GM21529 (cell line): ENCODE measurements around the gene DCC.

ENCODE experiments used
- ATAC-seq: cut with Tn5 transposase; IDR thresholded peaks from one replicate; pipeline ENCODE4 v1.9.1; 2021; ENCODE audit not compliant: unreplicated experiment

The DCC gene, protein sequence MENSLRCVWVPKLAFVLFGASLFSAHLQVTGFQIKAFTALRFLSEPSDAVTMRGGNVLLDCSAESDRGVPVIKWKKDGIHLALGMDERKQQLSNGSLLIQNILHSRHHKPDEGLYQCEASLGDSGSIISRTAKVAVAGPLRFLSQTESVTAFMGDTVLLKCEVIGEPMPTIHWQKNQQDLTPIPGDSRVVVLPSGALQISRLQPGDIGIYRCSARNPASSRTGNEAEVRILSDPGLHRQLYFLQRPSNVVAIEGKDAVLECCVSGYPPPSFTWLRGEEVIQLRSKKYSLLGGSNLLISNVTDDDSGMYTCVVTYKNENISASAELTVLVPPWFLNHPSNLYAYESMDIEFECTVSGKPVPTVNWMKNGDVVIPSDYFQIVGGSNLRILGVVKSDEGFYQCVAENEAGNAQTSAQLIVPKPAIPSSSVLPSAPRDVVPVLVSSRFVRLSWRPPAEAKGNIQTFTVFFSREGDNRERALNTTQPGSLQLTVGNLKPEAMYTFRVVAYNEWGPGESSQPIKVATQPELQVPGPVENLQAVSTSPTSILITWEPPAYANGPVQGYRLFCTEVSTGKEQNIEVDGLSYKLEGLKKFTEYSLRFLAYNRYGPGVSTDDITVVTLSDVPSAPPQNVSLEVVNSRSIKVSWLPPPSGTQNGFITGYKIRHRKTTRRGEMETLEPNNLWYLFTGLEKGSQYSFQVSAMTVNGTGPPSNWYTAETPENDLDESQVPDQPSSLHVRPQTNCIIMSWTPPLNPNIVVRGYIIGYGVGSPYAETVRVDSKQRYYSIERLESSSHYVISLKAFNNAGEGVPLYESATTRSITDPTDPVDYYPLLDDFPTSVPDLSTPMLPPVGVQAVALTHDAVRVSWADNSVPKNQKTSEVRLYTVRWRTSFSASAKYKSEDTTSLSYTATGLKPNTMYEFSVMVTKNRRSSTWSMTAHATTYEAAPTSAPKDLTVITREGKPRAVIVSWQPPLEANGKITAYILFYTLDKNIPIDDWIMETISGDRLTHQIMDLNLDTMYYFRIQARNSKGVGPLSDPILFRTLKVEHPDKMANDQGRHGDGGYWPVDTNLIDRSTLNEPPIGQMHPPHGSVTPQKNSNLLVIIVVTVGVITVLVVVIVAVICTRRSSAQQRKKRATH (N-terminal part only)

DNA sequence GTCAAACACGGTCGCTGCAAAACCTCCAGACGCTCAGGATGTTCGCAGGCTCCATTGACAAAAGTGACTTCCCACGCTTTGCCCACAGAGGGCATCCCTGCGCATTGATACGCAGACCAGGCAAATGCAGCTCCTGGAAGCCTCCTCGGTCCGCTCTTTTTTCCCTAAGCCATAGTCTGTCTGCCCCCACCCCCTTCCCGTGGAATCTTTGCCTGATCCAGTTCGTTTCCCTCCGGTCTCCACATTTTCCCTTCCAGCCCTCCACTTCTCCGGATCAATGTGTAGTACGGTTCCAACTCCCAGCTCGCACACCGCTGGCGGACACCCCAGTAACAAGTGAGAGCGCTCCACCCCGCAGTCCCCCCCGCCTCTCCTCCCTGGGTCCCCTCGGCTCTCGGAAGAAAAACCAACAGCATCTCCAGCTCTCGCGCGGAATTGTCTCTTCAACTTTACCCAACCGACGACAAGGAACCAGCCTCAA is at the start of gene DCC:
Gene DCC (plus strand): TSS at position 307 of the 481 bp plus-strand sequence. CDS start 591 bp downstream, outside the sequence.
- ATAC-seq = no peak

DNA sequence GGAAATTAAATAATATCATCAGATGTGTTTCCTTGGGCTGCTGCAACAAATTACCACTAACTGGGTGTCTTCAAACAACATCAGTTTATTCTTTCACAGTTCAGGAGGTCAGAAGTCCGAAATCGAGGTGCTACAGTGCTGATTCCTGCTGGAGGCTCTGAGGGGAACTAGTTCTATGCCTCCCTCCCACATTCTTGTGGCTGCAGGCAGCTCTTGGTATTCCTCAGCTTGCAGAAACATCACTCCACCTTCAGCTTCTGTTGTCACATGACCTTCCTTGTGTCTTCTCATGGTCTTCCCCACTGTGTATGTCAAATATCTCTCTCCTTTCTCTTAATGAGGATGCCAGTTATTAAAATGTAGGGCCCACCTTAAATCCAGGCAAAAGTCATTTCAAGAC is 29.3 kb upstream of the DCC start:
- ATAC-seq = no peak

DNA sequence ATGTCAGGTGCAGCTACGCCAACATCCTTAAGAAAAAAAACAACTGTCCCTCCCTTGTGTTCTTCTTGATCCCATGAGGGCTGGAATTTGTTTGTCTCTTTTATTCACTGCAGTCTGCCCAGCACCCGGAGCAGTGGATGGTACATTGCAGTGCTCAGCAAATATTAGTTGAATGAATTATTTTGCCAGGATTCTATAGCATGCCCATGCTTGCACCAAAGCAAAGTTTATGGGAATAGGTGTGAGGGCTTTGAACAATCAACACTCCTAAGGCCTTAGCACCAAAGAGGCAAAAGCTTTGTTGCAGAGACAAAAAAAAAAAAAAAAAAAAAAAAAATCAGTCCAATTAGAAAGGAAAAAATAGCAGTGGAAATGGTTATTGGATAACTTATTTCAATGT is 28.7 kb upstream of the DCC start:
- no peak for ATAC-seq

DNA sequence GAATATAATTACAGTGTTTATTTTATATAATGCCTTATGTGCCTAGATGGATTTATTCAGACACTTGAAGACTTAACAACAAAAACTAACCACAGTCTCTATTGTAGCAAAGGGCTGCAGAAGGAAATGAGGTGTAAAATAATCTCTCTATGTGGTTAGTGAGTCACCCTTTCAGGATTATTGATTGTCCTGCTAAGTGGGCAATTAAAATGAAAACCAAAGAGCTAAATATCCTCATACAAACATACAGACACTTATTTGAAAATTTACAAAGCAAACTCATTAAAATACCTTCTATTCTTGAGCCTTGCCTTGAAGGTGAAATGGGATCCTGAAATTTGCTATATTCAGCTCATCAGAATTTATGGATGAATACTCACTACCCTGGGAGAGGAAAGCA is 27.7 kb upstream of the DCC start:
- no peak for ATAC-seq

DNA sequence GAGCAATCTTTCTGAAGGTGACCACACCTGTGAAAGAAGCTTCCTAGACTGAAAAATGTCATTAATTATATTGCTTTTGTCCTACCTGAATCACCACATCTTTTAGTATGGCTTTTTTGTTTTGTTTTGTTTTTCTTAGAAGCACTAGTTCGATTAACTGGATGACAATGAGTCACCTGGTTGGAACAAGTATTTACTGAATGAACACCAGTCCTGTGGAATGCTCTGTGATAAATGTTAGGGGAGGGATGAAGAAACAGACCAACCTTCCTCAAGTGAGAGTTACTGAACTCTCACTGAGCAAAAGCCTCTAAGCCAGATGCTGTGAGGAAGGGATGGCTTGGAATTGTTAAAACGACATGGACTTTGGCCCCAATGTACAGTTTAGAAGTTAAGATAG is 26.8 kb upstream of the DCC start:
- ATAC-seq = no peak

DNA sequence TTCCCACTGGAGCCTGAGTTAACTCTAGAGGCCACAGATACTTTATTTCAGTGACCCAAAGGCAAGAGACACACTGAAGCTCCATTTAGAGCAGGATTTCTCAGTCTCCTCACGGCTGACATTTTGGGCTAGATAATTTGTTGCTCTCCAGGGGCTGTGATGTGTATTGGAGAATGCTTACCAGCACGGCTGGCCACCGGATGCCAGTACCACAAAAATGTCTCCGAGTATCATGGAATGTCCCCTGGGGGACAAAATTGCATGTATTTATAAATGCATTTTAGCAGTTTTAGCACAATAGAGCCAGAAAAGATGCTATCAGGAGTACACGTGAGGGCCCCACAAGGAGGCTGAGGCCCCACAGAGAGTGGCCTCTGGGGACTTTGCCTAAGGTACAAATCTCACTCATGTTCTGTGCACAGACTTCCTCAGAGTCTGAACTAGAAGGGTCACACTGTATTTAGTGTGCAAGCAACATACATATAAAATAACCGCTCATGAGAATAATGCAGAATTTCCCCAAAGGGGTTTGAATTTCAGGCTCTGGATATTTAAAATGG is 20.5 kb upstream of the DCC start:
- ATAC-seq = no peak

DNA sequence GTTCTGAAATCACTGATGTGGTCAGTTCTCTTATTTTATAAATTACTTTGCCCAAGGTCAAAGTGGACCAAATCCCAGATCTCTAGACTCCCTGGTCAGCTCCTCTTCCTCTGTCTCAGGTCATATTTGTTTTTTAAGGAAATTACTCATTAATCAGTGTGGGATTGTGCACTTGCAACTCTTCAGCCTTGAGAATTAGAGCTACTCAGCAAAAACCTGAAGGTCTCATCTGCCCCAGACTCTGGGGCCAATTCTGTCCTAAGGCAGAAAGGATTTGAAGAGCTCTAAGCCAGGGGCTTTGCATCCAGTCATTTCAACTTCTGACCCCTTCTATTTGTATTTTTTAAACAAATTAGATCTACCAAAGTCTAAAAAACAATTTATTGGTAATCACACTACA is 17.7 kb upstream of the DCC start:
- ATAC-seq = no peak

DNA sequence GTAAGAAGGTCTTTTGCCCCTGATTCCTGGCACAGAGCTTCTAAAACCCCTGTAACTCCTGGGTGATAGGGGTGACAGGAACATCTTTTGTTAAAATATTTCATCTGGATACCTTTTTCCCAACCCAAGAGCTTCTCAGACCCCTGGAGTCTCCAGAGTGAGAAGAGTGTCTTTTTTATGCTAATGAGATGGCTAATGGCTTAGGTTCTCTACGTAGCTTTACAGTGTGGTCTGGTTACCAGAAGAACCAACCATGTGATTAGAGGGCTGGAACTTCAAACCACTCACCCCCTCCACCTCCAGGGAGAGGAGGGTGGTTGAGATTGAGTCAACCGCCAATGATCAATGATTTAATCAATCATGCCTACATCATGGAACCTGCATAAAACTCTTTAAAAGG is 16.2 kb upstream of the DCC start:
- ATAC-seq = no peak

DNA sequence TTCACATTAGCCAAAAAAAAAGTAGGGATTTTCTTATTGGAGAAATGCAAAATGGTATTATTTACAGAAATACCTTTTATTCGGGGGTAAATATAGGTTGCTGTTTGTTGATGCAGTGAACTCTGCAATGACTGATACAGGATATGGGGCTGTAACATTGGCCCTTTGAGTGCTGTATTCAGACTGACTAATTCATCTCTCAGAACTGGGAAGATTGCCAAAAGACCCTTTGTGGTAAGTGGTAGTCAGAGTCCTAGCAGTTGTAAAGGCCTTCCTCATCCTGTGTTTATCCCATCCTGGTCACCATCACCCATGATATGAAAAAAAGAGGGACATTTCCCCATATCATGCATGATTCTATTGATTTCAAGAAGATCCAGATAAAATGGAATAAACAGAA is 14.0 kb upstream of the DCC start:
- ATAC-seq = no peak

DNA sequence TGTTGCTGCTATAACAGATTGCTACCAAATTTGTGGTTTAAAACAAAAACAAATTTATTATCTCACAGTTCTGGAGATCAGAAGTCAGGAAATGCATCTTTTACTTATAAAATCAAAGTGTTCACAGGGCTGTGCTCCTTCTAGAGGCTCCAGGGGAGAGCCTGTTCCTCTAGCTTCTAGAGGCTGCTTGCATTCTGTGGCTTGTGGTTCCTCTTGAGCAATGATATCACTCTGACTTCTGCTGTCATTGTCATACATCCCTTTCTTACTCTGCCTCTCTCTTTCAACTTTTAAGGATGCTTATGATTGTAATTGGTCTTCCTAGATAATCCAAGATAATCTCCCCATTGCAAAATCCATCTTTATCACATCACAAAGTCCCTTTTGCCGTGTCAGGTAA is 6.1 kb upstream of the DCC start:
- no peak for ATAC-seq

DNA sequence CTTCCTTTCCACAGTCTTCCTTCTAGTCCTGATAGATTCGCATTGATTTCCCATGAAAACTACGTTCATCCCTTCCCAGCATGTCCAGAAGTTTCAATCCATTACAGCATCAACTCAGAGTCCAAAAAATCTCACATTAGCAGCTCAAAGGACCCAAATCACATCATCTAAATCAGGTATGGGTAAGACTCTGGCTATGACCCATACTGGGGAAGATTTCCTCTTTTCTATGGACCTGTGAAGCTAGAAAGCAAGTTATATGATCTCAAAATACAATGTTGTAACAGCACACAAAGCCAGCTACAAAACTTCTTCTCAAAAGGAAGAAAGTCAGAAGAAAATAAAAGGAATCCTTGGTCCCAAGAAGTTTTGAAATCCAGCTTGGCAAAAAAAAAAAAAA is 5.7 kb upstream of the DCC start:
- no peak for ATAC-seq

DNA sequence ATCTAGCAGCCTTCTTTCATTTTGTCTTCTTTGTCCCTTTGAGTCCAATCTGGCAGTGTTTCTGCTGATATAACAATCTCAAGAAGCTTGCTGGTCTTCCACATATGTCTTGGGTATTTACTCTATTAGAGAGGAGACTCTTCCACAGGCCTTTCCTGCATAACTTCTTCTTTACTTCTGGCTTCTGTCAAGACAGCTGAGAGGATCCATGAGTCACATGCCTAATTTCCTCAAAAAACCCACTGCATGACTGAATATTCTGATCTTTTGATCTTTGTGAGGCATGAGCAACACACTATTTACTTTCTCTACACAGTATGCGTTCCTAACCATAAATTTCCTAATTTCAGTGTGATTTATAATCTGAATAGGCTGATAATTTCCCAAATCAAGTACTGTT is 5.1 kb upstream of the DCC start:
- ATAC-seq = no peak

DNA sequence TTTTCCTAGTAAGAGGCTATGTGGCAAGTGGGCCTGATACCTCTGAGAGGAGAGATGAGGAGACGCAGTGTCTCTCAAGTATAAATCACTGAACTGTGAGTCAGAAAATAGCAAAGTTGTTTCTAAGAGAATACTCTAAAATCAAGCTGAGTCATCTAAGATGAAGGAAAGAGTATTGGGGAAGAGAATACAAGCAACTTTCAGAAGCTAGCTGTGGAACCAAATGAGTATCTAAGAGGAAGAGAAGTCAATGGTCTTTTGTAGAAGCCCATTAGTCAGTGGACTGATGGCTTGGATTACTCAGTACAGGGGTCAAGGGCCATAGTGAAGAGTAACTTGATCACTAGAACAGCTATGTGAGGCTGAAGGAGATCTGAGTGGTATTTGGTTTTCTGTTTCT is 2.7 kb upstream of the DCC start:
- ATAC-seq = no peak

DNA sequence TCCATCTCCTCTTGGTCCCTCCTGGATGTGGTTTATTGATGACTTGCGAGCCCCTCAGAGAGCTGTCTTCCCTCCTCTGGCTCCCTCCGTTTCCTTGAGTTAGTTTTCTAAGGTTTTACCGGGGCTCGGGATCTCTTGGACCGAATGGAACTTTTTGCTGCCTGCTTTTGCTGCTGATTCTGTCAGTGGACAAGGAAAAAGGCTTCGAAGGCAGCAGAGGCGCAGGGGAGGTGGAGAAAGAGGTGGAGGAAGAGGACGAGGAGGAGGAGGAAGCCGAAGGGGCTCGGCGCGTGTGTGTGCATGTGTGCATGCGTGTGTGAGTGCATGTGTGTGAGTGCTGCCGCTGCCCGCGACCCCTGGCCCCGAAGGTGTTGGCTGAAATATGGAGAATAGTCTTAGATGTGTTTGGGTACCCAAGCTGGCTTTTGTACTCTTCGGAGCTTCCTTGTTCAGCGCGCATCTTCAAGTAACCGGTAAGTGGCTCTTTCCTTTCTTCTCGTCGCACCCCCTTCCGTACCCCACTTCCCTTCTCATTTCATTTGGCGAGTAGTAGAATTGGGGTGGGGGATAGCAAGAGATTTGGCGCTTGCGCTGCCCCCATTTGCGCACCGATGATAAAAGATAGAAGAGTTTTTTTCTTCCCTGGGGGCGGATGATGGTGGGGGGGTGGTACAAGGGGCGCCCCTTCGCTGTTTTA is 557 bp downstream of the DCC start:
- ATAC-seq = no peak

DNA sequence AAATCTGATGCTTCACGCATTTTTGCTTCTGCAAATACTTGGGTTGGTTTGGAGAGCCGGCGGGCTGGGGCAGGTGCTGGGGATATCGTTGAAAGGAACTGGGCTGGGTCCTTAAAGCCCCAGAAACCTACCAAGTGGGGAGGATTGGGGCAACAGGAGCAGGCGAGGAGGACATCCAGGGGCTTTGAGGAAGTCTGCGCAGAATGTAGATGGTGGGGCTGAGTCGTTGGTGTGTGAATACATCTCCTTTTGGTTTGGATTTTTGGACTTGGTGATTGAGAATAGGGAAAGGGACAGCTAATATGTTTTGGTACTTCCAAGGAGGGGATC is 1.1 kb downstream of the DCC start:
- ATAC-seq = no peak

DNA sequence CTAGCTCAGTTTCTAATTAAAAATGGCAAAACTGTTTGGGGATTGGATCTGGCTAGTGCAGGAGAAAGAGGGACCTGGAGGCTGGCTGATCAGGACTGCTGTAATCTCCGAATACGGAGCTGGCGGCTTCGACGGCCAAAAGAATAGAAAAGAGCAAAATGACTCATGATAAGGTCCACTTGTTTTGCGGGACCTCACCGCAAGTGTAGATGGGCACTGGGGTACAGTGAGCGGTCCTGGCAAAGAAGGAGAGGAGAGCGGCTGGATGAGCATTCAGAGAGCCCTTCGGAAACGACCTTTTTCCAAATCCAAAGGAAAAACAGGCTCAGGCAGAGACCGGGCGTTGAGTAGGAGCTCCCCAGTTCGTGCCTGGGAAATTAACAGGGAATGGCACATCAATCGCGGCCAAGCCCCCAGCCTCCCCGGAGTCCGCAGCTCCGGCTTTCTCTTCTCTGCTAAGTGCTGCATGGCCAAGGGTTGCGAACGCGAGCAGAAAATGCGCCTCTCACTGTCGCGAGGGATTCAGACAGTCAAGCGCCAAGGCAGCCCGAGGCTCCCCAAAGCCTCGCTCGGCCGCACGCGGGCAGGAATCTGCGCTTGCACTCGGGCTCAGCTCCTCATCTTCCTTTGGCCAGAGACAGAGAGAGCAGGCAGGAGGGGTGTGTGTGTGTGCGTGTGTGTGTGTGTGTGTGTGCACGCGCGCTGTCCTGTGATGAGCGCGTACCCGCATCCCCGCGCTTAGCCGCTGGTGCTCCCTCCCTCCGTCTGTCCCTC is 1.8 kb downstream of the DCC start:
- ATAC-seq = no peak

DNA sequence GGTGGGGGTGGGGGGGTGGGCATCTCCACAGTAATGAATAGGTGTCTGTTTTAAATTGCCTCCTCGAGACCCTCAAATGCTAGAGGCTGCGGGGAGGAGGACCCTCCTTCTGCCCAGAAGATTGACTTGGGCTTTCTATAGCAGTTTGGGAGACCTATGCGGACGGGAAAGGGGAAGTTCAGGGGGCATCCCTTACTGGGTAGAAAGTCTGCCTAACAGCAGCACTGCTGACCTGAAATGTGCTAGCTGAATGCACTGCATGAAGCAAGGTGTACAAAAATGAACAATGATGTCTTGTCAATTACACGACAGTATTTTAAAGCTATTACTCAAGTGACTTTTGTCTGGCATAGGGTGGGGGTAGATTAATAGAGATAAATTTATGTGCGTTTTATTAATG is 2.5 kb downstream of the DCC start:
- no peak for ATAC-seq

DNA sequence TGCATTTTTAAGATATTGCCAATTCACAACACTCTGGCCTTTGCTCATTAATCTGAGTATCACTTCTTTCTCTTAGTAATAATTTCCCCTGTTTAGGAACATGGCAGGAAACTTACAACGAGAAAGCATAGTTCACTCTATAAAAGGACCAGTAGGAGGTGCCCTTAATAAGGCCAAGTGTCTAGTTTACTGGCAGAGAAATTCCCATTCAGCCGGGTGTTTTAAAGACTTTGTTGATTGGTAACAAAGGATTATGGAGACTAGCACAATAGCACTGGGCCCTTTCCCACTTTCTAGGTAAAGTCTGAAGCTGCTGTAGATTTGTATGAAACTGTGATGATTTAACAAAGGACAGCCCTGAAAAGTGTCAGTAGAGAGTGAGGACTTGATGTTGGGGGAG is 3.1 kb downstream of the DCC start:
- ATAC-seq = no peak

DNA sequence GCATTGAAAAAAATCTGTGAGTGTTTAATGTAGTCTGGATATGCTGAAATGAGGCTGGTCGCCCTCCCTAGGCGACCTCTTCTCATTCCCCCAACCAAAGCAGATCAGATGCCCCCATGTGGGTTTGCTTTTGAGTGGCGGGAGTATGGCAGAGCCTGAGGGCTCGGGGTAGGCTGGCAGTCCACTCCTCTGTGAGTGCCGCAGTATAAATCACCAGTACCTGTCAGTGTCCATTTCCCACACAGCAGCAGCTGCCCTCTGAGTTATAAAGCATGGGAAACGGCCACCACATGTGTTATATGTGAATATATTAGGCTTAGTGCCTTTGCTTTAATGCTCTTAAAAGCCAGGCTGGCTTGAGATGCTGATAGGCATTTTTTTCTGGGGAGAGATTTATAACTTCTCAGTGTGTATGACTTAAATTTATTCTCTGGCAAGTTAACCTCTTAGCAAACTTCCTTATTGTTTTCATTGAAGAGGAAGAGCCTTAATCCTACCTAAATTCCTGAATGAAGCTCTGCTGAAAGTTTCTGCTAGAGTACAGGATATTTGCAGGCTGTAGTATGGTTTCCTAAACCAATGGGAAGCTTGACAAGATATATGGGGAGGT is 3.8 kb downstream of the DCC start:
- ATAC-seq = no peak

DNA sequence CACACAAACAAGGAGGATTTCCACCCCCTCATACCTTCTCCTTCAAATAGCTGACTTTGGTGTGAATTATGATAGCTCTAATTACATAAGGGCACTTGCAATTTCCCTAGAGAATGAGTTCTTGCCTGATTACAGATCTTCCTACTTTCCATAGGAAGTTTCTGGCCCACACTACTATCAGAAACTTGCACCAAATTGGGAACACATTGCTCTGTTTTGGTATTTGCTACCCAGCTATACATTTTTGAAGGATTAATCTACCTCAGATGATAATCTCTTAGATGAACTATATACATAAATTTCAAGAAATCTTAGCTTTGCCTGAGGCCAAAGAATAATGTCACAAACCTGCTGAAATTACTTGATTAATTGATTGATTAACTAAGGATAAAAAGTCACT is 4.9 kb downstream of the DCC start:
- no peak for ATAC-seq
